HG02870 (cell line): ENCODE measurements around the gene MARK3.

ENCODE experiments used
- ATAC-seq: cut with Tn5 transposase; IDR thresholded peaks from one replicate; pipeline ENCODE4 v1.9.1; 2021; ENCODE audit warnings: mild to moderate bottlenecking, moderate library complexity; ENCODE audit not compliant: unreplicated experiment

MARK3 gene

GRCh38 chr14:103366741-103367140 lies 18.5 kb upstream of the MARK3 start:
- ATAC-seq, result no peak

- no peak for ATAC-seq
These were observed 17.2 kb upstream of the MARK3 start for GRCh38 chr14:103367995-103368394.

- ATAC-seq, result no peak
These were observed 15.1 kb upstream of the MARK3 start for GRCh38 chr14:103370087-103370486.

DNA sequence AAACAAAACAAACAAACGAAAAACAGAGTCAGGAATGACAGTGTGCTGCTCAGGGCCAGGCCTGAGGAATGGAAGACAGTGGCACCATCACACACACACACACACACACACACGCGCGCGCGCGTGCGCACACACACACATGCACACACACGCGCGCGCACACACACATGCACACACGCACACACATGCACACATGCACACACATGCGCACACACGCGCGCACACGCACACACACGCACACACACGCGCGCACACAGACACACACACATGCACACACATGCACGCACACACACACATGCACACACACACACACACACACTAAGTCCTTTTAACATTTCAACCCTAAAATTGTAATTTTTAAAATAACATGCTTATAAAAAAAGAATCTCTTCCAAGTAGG lies 13.2 kb upstream of the MARK3 start:
- no peak for ATAC-seq

DNA sequence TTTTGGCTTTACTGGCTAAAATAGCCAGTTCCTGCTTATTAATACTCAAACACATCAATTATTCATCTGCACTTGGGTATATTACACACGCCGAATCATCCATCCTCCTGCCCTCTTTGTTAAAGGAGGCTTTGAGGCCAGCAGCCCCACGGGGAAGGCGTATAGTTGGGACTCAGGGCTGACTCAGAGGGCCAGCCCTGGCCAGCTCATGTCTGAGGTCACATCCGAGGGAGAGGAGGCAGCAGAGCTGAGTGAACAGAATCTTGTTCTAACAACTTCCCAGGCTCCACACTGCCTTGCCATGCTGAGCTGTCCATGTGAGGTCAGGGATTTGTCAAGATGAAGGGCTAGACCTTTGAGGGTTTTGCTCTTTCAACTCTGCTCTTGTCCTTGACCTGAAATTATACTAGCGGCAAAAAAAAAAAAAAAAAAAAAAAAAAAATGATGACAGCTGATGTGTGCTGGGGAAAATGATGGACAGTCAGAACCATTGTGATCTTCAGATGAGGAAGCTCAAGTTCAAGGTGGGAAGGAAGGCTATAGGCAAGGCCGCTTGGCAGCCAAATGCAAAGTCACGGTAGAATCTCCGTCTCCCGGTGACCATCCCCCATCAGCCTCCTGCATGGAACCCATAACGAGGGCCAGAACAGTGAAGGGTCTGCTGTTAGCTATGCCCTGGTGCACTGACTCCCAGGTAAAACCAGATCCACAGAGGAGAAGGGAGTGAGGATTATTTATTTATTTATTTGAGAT lies 12.5 kb upstream of the MARK3 start:
- no peak for ATAC-seq

GRCh38 chr14:103374121-103374520 lies 11.1 kb upstream of the MARK3 start:
- no peak for ATAC-seq

DNA sequence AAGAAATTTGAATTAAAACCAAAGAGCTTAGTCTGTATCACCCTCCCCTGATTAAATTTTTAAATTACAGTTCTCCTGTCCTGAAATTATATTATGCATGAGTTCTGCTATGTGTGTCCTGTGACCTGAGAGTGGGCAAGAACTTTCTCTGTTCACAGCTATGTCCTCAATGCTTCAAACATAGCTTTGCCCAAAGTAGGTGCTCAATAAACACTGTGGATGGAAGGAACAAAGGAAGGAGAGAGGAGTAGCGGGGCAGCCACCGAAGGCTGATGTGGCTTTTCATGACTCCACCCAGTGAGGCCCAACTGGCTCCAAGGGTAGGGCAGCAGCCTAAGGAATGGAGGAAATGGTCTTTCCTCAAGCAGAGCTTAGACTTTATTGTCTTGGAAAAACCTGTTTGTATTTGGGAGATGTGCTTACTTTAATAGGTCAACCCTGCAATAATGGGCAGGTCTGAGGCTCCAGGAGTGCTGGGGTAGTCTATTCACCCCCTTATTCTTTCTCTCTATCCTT lies 7.6 kb upstream of the MARK3 start:
- no peak for ATAC-seq

GRCh38 chr14:103378038-103378854 lies 7.0 kb upstream of the MARK3 start:
- ATAC-seq, result no peak

DNA sequence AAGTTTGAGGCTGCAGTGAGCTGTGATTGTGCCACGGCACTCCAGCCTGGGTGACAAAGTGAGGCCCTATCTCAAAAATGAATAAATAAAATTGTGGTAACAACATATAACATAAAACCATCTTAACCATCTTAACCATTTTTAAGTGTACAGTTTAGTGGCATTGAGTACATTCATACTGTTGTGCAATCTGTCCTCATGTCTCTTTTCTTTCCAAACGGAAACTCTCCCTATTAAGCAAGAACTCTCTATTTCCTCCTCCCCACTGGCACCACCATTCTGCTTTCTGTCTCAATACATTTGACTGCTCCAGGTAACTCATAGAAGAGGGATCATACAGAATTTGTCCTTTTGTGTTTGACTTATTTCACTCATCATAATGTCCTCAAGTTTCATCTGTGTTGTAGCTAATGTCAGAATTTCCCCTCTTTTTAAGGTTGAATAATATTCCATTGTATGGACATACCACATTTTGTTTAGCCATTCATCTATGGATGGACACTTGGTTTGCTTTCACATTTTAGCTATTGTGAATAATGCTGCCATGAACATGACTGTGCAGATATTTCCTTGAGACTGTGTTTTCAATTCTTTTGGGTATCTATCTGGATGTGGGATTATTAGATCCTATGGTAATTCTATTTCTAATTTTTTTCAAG lies 4.4 kb upstream of the MARK3 start:
- ATAC-seq, result no peak

GRCh38 chr14:103382376-103382775 lies 2.8 kb upstream of the MARK3 start:
- ATAC-seq, result no peak

DNA sequence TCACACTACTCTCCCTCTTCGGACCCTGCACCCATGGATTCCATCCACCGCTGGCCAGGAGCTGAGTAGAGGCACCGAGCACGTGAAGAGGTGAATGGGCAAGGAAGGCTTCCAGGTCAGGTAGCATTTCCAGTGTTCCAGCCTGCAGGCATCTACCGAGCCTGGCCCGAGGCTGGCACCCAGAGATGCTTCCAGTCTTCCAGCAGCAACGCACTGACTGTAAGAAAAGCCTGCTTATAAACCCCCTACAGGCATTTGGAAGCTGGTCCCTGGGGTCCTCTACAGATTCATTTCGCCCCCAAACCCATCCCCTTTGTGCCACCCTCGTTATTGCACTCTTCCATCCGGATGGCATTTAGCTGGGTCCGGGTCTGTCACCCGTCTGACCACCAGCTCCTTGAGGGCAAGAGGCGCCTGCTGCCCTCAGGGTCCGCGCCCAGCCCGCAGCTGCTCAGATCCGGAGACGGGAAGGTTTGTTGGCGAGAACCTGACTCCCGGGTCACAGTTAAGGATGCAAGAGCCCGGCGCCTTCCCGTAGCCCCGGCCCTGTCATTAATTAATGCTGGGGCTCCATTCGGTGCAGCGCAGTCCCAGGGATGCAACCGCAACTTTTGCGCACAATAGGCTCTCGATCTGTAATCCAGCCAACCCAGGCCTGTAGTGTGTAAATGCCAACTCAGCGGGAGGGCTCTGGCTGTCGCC lies 614 bp upstream of the MARK3 start:
- ATAC-seq, result no peak

DNA sequence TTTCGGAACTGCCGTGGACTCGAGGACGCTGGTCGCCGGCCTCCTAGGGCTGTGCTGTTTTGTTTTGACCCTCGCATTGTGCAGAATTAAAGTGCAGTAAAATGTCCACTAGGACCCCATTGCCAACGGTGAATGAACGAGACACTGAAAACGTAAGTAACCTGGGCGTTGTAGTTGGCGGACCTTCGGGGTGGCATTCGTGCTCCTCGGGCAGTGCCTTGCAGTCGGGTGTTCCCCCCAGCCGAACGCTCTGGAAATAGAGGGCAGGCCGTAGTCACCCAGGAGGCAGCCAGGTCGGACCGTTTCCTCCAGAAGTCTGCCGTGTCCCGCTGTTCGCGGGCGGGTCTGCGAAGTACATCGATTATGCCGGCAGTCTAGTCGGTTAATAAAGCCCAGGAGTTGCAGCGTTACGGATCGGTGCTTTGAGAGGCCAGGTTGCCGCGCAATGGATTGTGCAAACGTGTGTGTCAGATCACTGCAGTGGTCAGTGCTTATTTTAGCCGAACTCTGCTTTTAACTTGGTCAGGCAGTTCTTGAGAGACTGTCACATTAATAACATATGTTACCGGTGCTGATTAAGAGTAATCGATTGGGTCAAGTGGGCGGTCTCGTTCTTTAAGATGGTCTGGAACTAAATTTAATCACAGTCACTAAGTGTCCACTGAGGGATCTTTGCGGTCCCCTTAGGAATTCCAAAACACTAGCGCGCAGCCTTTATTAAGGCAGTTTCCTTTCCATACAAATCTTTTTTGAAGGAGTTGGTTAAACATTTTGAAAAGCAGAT lies 906 bp downstream of the MARK3 start:
- ATAC-seq, result peak; percentile 4

- ATAC-seq, result no peak
These were observed 1.6 kb downstream of the MARK3 start for GRCh38 chr14:103386713-103387329.

- ATAC-seq, result no peak
These were observed 3.4 kb downstream of the MARK3 start for GRCh38 chr14:103388664-103389063.

GRCh38 chr14:103390605-103391004 lies 5.4 kb downstream of the MARK3 start:
- ATAC-seq, result no peak

DNA sequence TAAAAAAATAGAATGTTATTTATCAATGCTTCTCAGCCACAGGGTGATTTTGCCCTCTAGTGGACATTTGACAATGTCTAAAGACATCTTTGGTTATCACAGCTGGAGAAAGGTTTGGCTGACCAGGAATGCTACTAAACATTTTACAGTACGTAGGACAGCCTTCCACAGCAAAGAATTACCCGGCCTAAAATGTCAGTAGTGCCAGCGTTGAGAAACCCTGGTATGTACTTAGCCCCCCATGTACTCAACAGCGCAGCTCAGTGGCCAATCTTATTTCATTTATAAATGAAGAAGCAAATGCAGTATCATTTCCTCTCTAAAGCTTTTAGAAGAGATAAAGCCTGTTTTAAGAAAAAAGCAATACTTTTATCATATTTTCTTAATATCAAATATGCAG lies 5.8 kb downstream of the MARK3 start:
- no peak for ATAC-seq

DNA sequence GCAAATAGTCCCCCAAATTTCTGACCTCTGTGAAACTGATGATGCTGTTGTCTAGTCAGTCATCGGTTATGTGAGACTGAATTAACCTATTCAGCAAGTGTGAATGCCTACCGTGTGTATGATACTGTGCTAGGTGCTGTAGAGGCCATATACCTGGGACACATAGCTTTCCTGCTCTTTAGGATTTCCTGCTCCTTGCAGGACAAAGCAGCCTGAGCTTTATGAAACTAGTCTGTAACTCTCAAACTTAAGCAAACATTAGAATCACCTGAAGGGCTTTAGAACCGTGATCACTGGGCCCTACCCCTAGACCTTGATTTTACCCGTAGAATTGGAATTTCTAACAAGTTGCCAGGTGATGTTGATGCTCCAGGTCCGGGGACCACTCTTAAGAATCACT lies 6.9 kb downstream of the MARK3 start:
- ATAC-seq, result no peak

GRCh38 chr14:103392572-103392971 lies 7.4 kb downstream of the MARK3 start:
- ATAC-seq, result no peak

- ATAC-seq, result no peak
These were observed 7.9 kb downstream of the MARK3 start for GRCh38 chr14:103393070-103393469.
